ENCODE measurements around the gene EFNB2.

EFNB2 gene

DNA sequence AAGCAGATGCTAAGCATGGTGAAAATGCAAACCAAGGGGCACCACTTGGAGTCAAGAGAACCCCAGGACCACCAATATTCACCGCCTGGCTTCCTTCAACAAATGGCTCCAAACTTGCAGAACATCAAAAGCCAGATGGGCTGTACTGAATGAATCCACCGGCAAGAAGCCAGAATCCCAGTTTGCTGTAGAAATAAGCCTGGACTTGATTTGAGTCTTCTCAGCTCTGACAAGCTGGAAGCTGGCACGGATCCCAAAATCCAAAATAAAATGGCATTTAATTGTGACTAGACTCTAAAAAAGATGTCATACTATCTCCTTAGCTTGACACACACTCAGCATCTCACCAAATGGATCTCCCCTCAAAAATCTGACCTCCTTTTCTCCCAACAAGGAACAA lies 11.9 kb downstream of the EFNB2 start:
- no peak for DNase-seq

GRCh38 chr13:106522898-106523525 lies 12.4 kb downstream of the EFNB2 start:
- no peak for DNase-seq

- DNase-seq: no peak
Observed at GRCh38 chr13:106522112-106522705, 13.3 kb downstream of the EFNB2 start.

DNA sequence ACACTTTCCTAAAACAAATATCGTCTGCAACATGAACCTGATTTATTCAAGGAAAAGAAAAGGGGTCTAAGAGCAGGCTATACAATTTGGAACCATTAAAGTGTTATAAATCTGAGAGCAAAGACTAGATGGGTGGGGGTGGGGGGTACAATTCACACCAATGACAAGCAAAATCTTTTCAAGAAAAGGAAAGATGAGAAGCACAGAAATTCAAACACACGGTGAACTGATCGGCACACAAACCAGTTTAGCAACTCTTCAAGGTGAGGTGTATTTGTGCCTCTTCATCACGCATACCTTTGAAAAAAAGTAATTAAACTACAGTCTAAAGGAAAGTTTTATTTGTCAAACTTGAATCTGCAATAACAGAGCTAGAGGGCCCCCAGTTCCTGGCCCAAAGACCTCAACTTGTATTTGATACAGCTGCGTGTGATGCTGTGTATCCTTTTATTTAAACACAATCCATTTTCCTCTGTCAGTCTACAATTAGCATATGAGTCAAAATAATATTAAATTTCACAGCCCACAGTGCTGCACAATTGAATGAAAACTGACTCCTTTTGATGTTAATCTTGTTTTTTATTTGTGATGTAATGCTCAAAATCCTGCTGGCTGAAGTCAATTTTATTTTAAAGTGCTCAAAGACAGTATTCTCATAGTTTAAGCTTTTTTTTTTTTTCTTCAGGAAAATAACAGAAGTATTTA lies 14.2 kb downstream of the EFNB2 start:
- no peak for DNase-seq

- no peak for DNase-seq
Observed at GRCh38 chr13:106520251-106521054, 15.0 kb downstream of the EFNB2 start.

DNA sequence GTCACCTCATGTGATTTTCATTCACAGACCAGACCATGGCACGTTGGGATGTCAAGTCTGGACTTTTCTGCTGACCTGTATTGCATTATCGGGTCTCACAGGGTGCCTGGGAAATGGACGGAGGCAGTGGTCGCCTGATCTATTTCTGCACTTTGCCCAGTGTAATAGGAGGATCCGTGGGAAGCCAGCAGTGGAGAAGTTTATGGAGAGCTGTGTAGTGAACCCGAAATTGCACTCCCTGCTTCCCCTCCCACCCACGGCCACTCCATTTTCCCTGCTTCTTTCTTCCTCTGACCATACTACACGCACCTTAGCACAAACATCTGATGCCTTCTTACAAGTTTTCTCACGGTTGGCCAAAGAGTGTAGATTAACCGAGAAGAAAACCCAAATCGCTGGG lies 16.9 kb downstream of the EFNB2 start:
- no peak for DNase-seq

DNA sequence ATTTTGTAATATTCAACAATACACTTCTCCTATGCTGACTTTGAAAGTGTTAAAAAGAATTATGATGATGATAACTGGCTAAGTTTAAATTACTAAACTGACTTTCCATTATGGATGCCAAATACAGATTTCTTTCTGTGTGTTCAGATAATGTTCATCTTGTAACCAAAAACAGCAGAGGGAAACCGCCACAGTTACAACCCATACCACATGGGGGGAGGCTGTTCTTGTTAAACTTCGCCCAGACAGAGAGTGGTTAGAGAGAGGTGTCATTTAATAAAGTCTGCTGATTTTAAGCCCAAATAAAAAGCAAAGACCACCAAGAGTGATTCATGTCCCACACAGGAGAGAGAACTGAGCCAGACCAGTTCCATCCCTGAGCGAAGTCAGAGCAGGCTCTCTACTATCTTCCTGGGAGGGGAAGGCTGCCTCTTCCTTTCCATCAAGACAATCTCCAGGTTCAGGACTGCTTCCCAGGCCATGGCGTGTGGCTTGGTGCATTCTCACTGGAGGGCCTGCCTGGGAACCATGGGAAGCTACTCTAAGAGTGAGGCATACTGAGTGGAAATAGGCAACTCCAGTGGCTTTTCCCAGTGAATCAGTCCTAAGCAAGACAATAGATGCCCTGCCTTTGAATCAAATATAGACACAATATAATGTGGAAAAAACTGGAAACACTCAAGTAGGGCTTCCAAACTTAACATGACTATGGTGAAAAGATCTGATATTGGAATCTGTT lies 18.2 kb downstream of the EFNB2 start:
- no peak for DNase-seq

GRCh38 chr13:106515635-106516254 lies 19.7 kb downstream of the EFNB2 start:
- DNase-seq: no peak

DNA sequence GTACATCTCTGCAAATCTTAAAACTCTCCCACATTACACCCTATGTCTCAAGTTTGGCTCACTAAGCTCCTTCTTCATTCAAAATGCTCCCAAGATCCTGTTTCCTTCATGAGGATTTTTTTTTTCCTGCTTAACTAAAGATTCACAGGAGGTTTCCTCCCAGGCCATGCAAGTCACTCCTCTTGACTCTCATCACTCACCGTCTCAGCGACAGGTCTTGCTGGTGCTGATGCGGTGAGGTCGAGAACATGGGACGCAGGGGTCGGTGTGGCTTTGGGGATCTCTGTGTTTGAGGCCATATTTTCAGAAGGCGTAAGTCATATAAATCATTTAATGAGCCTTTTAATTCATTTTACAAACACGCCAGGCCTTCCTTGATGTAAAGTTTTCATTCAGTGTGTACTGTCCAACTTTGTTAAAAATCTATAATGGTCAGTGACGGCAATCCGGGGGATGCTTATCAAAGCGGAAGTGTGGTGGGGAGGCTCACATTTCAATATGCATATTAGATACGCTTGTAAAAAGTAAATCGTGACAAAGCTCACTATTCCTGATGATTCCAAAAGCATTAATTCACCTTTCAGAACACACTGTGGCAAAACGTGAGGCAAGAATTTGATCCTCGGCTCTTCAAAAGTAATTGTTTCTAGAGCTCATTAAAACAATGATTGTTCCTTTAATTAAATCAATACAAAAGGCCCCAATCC lies 20.4 kb downstream of the EFNB2 start:
- DNase-seq: no peak

- DNase-seq: no peak
Observed at GRCh38 chr13:106513025-106513983, 22.2 kb downstream of the EFNB2 start.

DNA sequence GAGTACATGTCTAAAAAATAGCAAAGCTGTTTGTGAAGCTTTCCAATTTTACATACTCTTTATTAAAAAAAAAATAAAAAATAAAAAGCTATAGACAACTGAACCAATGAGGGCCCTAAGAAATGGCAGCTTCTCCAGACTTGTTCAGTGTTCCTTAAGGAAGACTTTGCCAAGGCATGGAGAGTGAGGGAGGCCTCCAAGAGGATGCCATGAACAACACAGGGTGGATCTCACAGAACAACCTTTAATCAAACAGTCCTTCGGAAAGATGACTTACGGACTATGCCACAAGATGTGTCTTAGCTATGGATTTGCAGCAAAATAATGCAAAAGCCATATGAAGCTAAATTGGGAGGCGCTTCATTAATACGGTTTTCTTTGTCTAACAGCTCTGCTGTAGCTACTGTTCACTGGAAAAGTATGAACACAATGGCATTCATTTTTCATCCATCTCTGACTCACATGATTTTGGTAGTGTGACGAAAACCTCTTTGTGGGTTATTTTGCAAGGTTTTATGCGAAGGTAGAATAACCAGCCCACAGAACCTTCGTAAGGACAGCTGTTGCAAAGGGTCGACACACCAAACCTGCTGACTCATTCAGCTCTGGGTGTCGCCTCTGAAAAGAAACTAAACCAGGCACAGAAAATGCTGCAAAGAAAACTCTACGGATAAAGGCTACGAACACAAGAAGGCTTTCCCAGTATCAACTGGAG lies 27.7 kb downstream of the EFNB2 start:
- no peak for DNase-seq

GRCh38 chr13:106506286-106506685 lies 29.2 kb downstream of the EFNB2 start:
- no peak for DNase-seq

DNA sequence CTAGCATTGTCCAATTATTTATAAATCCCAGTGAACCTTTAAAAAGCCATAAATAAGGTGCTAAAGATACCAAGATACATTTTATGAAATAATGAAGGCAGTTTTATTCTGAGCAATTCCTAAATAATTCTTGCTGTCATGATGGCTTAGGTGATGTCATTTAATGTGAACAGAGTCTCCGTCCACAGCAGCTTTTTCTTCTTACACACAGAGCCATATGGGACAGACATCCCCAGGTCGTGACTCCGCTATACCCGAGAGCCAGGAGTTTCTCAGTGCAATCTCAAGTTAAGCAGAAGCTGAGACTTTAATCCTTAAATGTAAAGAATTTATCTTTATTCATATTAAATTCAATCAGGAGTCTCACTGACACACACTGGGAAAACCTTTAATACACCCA lies 29.7 kb downstream of the EFNB2 start:
- no peak for DNase-seq

- no peak for DNase-seq
Observed at GRCh38 chr13:106505295-106505694, 30.2 kb downstream of the EFNB2 start.

GRCh38 chr13:106503730-106504453 lies 31.6 kb downstream of the EFNB2 start:
- no peak for DNase-seq

- no peak for DNase-seq
Observed at GRCh38 chr13:106503272-106503671, 32.2 kb downstream of the EFNB2 start.

GRCh38 chr13:106500445-106500844 lies 35.0 kb downstream of the EFNB2 start:
- DNase-seq: no peak

DNA sequence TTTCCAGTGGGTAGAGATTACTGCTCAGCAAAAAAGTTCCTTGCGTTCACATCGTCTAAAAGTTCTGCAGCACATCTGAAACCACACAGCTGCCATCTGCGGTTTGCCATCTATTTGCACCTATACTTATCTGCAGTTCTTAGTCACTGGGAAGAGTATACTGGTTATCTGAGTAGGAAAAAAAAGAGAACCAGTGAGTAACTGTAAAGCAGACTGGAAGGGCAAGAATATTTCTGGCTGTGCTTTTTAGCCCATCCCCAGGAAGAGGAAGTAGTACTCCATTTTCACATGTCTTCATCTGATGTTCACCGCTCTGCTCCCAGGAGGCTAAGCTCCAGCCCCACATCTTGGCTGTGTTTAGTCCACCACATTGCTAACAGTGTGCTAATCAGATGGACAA lies 35.6 kb downstream of the EFNB2 start:
- DNase-seq: no peak

DNA sequence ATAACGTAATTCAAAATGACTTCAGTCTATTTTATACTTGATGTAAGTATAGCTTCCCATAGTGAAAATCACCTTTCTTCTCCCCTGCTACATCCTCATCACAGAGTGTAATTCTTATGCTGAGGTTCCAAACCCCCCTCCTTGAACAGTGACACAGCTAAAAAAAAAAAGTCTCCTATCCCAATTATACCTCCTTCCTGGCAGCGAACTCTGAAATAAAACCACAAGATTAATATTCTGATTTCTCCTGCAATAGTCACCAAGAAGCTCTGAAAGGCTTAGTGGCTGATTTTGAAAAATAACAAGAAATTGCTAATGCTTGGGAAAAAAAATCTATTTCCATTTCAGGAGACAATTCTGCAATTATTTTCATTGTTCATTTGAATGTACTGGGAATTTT lies 36.3 kb downstream of the EFNB2 start:
- no peak for DNase-seq

All from activated CD4-positive, CD25-positive, alpha-beta regulatory T cell (primary cell).